NCI-H69 (cell line): ENCODE results near the gene REST.
"Not testable (repeated sequence)": the region's sequence is repeated elsewhere in the genome, so short reads cannot be mapped to it uniquely, and the experiment has no call there.

Source experiments
- DNase-seq: peaks from one replicate; lab custom pipeline; 2025; lab: John Stamatoyannopoulos, UW

REST gene

DNA sequence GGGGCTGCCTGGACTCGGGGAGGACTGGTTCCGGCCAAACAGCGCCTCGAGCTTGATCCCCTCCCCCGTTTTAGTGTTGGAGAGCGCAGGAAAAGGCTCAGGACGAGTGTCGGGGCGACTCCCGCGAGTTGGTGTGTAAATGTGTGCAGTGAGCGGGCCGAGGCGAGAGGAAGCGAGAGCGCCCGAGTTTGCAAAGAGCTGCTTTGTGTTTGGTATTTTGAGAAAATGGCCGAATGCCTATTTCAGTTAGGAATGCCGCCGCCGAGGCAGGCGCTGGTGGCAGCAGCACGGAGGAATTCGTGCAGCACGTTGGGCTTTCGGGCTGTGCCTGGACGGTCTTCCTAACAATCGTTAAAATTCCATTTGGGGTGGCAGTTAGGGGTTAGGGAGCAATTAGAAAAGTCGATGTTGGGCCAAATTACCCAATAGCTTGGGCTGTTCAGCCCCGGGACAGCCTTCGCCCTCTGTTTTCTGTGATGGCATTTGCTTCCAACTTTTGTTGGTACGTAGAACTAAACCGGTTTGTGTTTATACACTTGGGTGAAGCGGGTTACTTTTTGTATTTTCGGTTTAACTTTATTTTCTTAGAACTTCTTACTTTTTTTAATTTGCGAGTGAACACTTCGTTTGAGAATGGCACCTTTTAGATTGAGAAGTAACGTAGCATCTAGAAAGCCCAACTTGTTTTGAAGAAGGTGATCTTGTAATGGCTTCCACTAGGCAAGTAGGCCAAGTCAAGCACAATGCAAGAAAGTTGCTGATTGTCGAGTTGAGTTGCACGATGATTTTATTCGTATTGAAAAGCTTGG, 1.6 kb downstream of the REST start:
- peak; percentile 8 for DNase-seq

GRCh38 chr4:56910172-56910967, 2.7 kb downstream of the REST start:
- DNase-seq = no peak

DNA sequence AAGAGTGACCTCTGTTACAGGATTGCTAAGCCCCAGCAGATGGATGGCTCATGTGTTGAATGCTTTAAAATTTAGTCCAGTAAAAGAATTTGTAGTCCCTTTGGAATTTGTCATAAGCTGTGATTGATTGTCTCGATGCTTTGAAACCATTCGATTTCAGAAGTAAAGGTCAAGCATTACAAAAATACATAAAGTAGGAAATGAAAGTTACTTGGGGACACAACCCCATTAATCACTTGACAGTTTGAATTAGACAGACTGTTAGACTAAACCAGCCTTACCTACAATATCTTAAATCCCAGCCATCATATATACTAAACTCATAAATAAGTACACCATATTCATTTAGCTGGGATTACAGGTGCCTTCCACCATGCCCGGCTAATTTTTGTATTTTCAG, 6.6 kb downstream of the REST start:
- no peak for DNase-seq

DNA sequence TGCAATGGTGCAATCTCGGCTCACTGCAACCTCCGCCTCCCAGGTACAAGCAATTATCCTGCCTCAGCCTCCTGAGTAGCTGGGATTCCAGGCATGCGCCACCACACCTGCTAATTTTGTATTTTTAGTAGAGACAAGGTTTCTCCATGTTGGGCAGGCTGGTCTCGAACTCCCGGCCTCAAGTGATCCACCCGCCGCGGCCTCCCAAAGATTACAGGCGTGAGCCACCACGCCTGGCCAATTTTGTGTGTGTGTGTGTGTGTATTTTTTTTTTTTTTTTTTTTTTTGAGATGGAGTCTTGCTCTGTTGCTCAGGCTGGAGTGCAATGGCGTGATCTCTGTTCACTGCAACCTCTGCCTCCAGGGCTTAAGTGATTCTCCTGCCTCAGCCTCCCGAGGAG, 7.3 kb downstream of the REST start:
- DNase-seq = not testable (repeated sequence)

DNA sequence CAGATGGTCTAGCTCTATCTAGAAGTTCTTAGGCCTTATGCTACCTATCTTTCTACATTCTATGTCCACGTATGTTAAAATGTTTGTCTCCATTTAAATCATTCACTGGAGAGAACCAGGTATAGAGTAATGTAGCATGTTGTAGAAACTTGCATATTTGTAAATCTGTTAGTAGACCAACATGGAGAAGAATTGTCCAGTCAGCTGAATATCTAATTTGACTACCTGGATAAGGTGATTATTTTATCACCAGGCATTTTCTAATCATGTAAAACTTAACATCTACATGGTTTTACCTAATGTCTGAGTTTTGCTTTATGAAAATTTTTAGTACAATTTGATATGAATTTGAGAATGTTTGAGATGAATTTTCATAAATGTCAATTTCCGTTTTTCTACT, 19.5 kb downstream of the REST start:
- no peak for DNase-seq

- no peak for DNase-seq
Observed at GRCh38 chr4:56930638-56931037, 22.9 kb downstream of the REST start.

DNA sequence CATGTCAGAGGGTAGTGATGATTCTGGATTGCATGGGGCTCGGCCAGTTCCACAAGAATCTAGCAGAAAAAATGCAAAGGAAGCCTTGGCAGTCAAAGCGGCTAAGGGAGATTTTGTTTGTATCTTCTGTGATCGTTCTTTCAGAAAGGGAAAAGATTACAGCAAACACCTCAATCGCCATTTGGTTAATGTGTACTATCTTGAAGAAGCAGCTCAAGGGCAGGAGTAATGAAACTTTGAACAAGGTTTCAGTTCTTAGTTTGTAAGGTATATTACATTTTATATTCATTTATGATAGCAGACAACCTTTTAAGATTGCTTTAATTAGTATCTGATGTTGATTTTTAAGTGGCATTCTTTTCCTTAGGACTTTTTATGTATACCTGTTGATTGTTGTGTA, 24.2 kb downstream of the REST start:
- DNase-seq = no peak

DNA sequence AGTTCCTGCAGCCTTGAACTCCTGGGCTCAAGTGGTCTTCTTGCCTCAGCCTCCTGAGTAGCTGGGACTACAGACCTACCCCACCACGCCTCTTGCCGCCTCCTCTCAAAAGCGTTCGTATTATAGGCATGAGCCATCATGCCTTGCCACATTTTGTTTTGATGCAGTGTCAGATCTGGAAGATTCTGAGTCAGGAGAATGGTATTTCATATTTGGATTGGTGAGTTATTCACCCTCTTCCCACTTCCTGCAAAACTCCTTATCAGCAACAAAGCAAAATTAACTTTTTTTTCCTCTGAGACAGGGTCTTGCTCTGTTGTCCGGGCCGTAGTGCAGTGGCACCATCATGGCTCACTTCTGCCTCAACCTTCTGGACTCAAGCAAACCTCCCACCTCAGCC, 29.6 kb downstream of the REST start:
- DNase-seq = no peak

GRCh38 chr4:56939826-56940225, 32.1 kb downstream of the REST start:
- not testable (repeated sequence) for DNase-seq

GRCh38 chr4:56940403-56940802, 32.7 kb downstream of the REST start:
- no peak for DNase-seq

- DNase-seq = no peak
Observed at GRCh38 chr4:56940971-56941370, 33.3 kb downstream of the REST start.

- no peak for DNase-seq
Observed at GRCh38 chr4:56941403-56941802, 33.7 kb downstream of the REST start.

DNA sequence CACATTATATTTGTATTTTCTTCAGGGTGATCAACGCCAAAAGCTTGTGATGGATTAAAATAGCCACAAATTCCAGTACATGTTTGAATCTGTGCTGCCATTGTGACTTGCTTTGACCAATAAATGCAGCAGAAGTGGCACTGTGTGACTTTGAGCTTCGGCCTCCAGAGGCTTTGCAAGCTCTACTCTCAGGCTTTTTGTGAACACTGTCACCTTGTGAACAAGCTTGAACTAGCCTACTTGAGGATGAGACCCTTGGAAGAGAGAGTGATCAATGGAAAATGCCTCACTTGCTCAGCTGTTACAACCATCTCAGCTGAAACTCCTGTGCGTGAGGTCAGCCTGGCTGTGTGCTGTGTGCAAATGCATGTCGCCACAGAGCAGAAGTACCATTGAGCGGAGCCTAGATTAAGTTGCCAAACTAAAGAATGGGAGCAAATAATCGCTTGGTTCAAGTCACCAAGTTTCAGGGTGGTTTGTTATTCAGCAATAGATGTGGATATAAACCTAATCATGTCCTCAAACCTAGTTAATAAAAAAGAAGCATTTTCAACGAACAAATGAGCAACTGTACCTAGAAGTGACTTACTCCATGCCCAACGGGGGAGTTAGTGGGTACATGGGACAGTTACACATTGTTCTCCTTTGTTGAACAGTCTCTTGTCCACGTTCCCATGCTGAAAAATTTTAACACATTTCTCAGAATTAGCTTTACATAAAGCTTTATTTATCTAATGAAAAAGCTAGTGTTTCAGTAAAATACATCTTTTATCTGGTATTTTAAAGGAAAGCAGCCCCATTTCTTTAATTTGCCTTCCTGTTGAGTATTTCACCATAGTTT, 46.2 kb downstream of the REST start:
- DNase-seq = no peak

- DNase-seq = peak; percentile 66
Observed at GRCh38 chr4:56958111-56958517, 50.4 kb downstream of the REST start.

DNA sequence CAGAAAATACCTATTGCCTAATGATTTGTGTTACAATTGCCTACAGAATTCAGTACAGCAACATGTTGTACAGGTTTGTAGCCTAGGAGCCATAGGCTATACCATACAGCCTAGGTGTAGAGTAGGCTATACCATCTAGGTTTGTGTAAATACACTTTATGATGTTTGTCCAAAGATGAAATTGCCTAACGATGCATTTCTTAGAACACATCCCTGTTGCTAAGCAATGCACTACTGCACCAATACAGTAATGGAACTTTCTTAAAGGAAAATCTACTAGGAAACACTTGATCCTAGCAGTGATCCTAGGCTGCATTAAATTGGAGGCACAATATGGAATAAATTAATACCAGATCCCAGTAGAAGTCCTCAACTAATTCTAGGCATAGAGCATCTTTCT, 51.4 kb downstream of the REST start:
- no peak for DNase-seq

DNA sequence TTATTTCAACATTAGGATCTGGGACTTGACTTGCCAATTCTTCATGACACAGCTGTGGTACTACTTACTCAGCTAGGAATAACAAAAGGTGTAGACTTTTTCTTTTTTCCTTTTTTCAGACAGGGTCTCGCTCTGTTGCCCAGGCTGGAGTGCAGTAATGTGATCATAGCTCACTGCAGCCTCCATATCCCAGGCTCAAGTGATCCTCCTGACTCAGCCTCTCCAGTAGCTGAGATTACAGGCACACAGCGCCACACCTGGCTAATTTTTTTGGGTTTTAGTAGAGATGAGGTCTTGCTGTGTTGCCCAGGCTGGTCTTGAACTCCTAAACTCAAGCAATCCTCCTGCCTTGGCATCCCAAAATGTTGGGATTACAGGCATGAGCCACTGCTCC, 53.4 kb downstream of the REST start:
- no peak for DNase-seq

- DNase-seq = no peak
Observed at GRCh38 chr4:56971383-56971782, 63.7 kb downstream of the REST start.

GRCh38 chr4:56972389-56972788, 64.7 kb downstream of the REST start:
- DNase-seq = no peak

DNA sequence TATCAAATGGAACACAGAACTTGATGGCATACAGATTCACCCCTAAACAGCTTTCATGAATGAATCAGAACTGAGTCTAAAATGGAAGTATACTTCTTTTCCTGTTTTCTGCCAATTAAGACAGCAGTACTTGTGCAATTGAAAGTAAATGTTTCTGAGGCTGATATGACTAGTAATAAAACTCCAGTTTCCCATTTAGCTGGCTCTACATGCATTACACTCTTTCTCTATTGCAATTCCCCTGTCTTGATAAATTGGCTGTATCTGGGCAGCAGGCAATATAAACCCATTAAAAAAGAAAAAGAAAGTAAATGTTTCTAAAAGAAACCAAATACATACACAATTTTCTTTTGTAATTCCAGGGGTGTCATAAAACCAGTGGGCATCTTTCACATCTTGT, 65.1 kb downstream of the REST start:
- no peak for DNase-seq

DNA sequence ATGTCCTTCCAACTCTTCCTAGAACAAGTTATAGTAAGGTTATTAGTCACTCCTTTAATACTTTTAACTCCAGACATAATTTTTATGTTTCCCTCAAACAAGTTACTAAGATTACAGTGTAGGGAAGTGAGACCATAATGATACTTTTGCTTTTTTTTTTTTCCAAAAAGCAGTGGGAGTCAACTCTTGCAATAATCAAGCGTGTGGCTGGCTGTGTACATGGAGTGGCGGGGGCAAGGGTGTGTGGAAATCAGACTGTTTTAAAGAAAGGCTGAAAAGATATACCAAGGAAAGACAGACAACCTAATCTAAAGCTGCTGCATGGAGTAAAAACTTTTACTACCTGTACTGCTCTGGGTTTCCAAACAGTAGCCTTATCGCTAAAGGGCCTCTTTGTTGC, 65.6 kb downstream of the REST start:
- DNase-seq = no peak

DNA sequence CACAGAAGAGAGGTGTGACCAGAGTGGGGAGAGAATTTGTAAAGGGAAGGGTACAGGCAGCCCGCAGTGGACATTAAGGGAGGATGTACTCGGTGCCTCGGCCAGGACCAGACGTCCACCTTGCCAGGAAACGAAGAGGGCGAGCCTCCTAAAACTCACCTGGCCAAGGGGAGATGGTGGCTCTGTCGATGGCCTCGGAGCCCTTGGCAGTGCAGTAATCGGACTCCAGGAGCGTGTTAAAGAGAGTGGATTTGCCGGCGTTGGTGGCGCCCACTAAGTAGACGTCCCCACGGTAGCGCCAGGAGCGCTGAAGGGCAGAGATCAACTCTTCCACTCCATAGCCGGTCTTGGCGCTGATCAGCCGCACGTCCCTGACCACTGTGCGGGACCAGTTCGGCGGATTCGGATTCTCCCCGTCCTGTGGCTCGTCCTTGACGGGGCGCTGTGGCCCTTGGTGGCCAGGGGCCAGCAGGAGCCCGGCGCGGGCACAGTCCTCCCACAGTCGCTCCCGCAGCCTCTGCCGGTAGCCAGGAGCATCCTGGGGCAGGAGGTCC, 68.7 kb downstream of the REST start:
- DNase-seq = peak; percentile 21

DNA sequence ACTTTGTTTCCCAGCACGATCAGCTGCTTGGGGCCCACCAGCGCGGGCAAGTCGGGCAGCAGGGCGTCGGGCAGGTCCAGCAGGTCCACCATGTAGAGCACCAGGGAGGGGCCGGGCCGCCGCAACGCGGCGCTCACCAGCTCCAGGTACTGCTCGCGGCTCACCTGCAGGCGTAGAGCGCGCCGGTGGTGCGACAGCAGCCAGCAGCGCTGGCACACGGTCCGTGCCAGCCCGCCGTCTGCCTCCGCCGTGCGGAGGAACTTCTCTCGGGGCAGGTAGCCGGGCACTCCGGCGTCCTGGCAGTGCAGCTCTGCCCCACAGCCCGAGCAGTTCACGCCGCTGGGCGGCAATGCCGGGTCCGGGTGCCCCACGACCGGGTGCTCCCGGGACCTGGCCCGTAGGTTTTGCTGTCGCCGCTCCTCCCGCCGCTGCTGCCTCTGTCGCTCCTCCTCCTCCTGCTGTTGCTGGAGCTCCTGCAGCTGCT, 69.2 kb downstream of the REST start:
- peak; percentile 55 for DNase-seq
